Ishikawa (cell line): ENCODE results near the gene NT5DC3.

Source experiments
- CEBPB ChIP-seq: IDR thresholded peaks from 2 replicates; pipeline ENCODE4 v1.6.1; 2012
- CREB1 ChIP-seq: IDR thresholded peaks from 2 replicates; pipeline ENCODE4 v1.6.1; 2012; ENCODE audit warnings: low read depth
- EGR1 ChIP-seq: IDR thresholded peaks from 2 replicates; pipeline ENCODE4 v1.6.1; 2012
- EP300 ChIP-seq: IDR thresholded peaks from 2 replicates; pipeline ENCODE4 v1.6.1; 2012; ENCODE audit warnings: borderline replicate concordance
- FOXM1 ChIP-seq: IDR thresholded peaks from 2 replicates; pipeline ENCODE4 v1.6.1; 2012; ENCODE audit warnings: low read depth, borderline replicate concordance
- NFIC ChIP-seq: IDR thresholded peaks from 2 replicates; pipeline ENCODE4 v1.6.1; 2012
- RAD21 ChIP-seq: IDR thresholded peaks from 2 replicates; pipeline ENCODE4 v1.6.1; 2012; ENCODE audit warnings: low read depth
- TAF1 ChIP-seq: IDR thresholded peaks from 2 replicates; pipeline ENCODE4 v1.6.1; 2012; ENCODE audit warnings: low read depth, mild to moderate bottlenecking
- TCF12 ChIP-seq: IDR thresholded peaks from 2 replicates; pipeline ENCODE4 v1.6.1; 2012; ENCODE audit warnings: low read depth
- TEAD4 ChIP-seq: IDR thresholded peaks from 2 replicates; pipeline ENCODE4 v1.6.1; 2012
- USF1 ChIP-seq: IDR thresholded peaks from 2 replicates; pipeline ENCODE4 v1.6.1; 2012
- YY1 ChIP-seq: IDR thresholded peaks from 2 replicates; pipeline ENCODE4 v1.6.1; 2012; ENCODE audit warnings: low read depth
- ZBTB7A ChIP-seq: IDR thresholded peaks from 2 replicates; pipeline ENCODE4 v1.6.1; 2012; ENCODE audit warnings: low read depth
- TF ChIP-seq, protein P1 (sequence below): IDR thresholded peaks from 2 replicates; pipeline ENCODE4 v1.6.1; 2012; ENCODE audit warnings: low read depth, mild to moderate bottlenecking
- TF ChIP-seq, protein P2 (sequence below): IDR thresholded peaks from 2 replicates; pipeline ENCODE4 v1.6.1; 2012

Gene NT5DC3

GRCh38 chr12:103755425-103755824 lies 85.6 kb downstream of the NT5DC3 start:
- TF ChIP-seq, protein P1, sequence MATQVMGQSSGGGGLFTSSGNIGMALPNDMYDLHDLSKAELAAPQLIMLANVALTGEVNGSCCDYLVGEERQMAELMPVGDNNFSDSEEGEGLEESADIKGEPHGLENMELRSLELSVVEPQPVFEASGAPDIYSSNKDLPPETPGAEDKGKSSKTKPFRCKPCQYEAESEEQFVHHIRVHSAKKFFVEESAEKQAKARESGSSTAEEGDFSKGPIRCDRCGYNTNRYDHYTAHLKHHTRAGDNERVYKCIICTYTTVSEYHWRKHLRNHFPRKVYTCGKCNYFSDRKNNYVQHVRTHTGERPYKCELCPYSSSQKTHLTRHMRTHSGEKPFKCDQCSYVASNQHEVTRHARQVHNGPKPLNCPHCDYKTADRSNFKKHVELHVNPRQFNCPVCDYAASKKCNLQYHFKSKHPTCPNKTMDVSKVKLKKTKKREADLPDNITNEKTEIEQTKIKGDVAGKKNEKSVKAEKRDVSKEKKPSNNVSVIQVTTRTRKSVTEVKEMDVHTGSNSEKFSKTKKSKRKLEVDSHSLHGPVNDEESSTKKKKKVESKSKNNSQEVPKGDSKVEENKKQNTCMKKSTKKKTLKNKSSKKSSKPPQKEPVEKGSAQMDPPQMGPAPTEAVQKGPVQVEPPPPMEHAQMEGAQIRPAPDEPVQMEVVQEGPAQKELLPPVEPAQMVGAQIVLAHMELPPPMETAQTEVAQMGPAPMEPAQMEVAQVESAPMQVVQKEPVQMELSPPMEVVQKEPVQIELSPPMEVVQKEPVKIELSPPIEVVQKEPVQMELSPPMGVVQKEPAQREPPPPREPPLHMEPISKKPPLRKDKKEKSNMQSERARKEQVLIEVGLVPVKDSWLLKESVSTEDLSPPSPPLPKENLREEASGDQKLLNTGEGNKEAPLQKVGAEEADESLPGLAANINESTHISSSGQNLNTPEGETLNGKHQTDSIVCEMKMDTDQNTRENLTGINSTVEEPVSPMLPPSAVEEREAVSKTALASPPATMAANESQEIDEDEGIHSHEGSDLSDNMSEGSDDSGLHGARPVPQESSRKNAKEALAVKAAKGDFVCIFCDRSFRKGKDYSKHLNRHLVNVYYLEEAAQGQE: no peak
- TF ChIP-seq NFIC (no peak), USF1 (no peak), YY1 (no peak), FOXM1 (no peak), EP300 (no peak), ZBTB7A (no peak), CREB1 (no peak)
- TF ChIP-seq, protein P2, sequence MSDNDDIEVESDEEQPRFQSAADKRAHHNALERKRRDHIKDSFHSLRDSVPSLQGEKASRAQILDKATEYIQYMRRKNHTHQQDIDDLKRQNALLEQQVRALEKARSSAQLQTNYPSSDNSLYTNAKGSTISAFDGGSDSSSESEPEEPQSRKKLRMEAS: no peak

- TF ChIP-seq RAD21: no peak
- TF ChIP-seq CREB1: no peak
- no peak for TF ChIP-seq FOXM1
- no peak for TF ChIP-seq EP300
- no peak for TF ChIP-seq TCF12
- no peak for TF ChIP-seq CEBPB
- no peak for TF ChIP-seq USF1
- no peak for TF ChIP-seq TEAD4
- TF ChIP-seq EGR1: no peak
- TF ChIP-seq NFIC: no peak
Observed at GRCh38 chr12:103751600-103751999, 89.4 kb downstream of the NT5DC3 start.

DNA sequence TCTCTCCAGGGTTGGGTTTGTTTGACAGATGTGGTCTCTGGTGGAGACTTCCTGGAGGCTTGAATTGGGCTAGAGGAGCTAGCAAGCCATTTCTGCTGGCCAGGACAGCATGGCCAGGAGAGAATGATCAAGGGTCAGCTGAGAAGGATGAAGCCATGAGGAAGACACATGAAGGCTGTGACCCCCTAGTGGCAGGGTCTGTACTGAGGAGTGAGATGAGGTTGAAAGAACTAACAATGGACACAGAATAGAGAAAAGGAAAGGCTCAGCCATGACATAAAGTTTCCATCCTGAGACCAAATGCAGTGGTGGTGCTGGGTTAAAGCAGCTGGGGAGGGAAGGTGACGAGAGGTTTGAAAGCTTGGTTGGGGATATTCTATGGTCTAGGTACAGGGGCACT lies 89.9 kb downstream of the NT5DC3 start:
- TF ChIP-seq TEAD4 (no peak), TAF1 (no peak), YY1 (no peak), USF1 (no peak), CREB1 (no peak), RAD21 (no peak), EGR1 (no peak), FOXM1 (no peak), CEBPB (no peak)
- TF ChIP-seq, protein P1: no peak

DNA sequence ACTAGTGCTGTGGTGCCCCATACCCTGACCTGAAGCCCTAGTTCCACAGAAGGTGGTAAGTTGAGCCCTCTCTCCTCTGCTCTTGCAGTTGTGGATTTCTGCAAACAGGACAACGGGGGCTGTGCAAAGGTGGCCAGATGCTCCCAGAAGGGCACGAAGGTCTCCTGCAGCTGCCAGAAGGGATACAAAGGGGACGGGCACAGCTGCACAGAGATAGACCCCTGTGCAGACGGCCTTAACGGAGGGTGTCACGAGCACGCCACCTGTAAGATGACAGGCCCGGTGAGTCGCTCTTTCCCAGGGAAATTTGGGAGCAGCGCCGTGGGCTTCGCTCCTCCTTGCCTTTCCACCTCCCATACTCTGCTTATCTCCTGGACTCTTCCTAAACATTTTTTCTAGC lies 92.2 kb downstream of the NT5DC3 start:
- TF ChIP-seq YY1: no peak
- TF ChIP-seq ZBTB7A: no peak

GRCh38 chr12:103748002-103748401 lies 93.0 kb downstream of the NT5DC3 start:
- TF ChIP-seq, protein P1: no peak

GRCh38 chr12:103745962-103746361 lies 95.1 kb downstream of the NT5DC3 start:
- TF ChIP-seq EP300 (no peak), RAD21 (peak; percentile 46)
